HepG2 (cell line): Measurements from ENCODE around the gene MBD4. TPM values are rescaled to one million over a fixed set of nuclear protein-coding genes. Genes with fewer than 3 reads are reported as not detected.

Source experiments
- ATAC-seq: fragments of 200-7000 bp; cut with Tn5 transposase; 3 replicates; pipeline ENCODE4 v1.9.1; 2020; ENCODE audit warnings: mild to moderate bottlenecking, moderate library complexity
- BruUV-seq: library from RNA; stranded (reverse); fragments of 400-500 nt; replicated peaks from 2 replicates; lab custom pipeline; 2021; lab: Mats Ljungman, UMichigan
- CTCF ChIA-PET: fragments of 300-600 bp; formaldehyde crosslinking; extraction: SDS; loops from one replicate; lab custom pipeline; 2021; ENCODE audit warnings: low total read pairs, inconsistent platforms, low intra/inter-chr PET ratio; lab: Yijun Ruan, JAX
- POLR2A ChIA-PET: fragments of 350-600 bp; sonication (Branson Sonifier 250); formaldehyde crosslinking; loops from one replicate; lab custom pipeline; 2020; ENCODE audit warnings: antibody characterized with exemption, inconsistent platforms; lab: Yijun Ruan, JAX
- DNase-seq: peaks from one replicate; pipeline ENCODE4 v3.0.0-alpha.2; 2015; ENCODE audit warnings: low spot score
- FAIRE-seq: peaks from 3 replicates; lab custom pipeline; 2011; peaks lifted over from hg19 to GRCh38; lab: Jason Lieb, UNC
- H2AFZ ChIP-seq: one replicate; pipeline ENCODE4 v1.6.1; 2011; ENCODE audit warnings: low read length, inconsistent platforms
- H3K27ac ChIP-seq: fragments of 300-600 bp; 3 replicates; pipeline ENCODE4 v1.8.0; 2011; ENCODE audit warnings: mixed run types, mild to moderate bottlenecking, mixed read lengths, low read length, inconsistent platforms; ENCODE audit not compliant: insufficient read depth; ENCODE audit errors: extremely low read length
- H3K27me3 ChIP-seq, 2 experiments: fragments of 200-600 bp in 1 of 2; 2 replicates in 1 of 2; 3 replicates in 1 of 2; pipeline versions ENCODE4 v1.6.0 to v1.8.0; 2011; ENCODE audit warnings: low read length in 2 of 2, mild to moderate bottlenecking in 2 of 2, moderate library complexity in 2 of 2, inconsistent platforms in 1 of 2; ENCODE audit not compliant: insufficient read depth in 2 of 2, control insufficient read depth in 1 of 2
- H3K36me3 ChIP-seq, 2 experiments: fragments of 200-600 bp in 1 of 2; replicated peaks in 1 of 2; 2 replicates in 1 of 2; 3 replicates in 1 of 2; pipeline versions ENCODE4 v1.5.1 to v1.8.0; 2011; ENCODE audit warnings: low read length in 2 of 2, inconsistent platforms in 1 of 2; ENCODE audit not compliant: insufficient read depth in 2 of 2, control insufficient read depth in 1 of 2
- H3K4me1 ChIP-seq: 2 replicates; pipeline ENCODE4 v1.5.1; 2012; ENCODE audit warnings: low read length, inconsistent platforms; ENCODE audit not compliant: insufficient read depth
- H3K4me2 ChIP-seq: 2 replicates; pipeline ENCODE4 v1.6.0; 2011; ENCODE audit warnings: low read depth, low read length, inconsistent platforms
- H3K4me3 ChIP-seq, 3 experiments: fragments of 200-600 bp in 1 of 3; sonication (generic), shearing (Covaris generic) in 1 of 3; replicated peaks in 1 of 3; 2 replicates each; pipeline ENCODE4 v1.5.1; 2011 to 2016; ENCODE audit warnings: low read length in 3 of 3, inconsistent platforms in 2 of 3, low read depth in 2 of 3, mild to moderate bottlenecking in 2 of 3, control low read depth in 1 of 3, mixed read lengths in 1 of 3; ENCODE audit not compliant: insufficient read depth in 1 of 3
- H3K79me2 ChIP-seq: one replicate; pipeline ENCODE4 v1.6.1; 2011; ENCODE audit warnings: low read length, inconsistent platforms; ENCODE audit not compliant: insufficient read depth
- H3K9ac ChIP-seq: 2 replicates; pipeline ENCODE4 v1.6.0; 2011; ENCODE audit warnings: mild to moderate bottlenecking, low read depth, low read length, inconsistent platforms; ENCODE audit not compliant: insufficient read depth
- H3K9me3 ChIP-seq: 2 replicates; pipeline ENCODE4 v1.5.1; 2012; ENCODE audit warnings: mild to moderate bottlenecking, low read length
- H4K20me1 ChIP-seq: 2 replicates; pipeline ENCODE4 v1.6.0; 2011; ENCODE audit warnings: inconsistent platforms, mild to moderate bottlenecking, low read length, moderate library complexity; ENCODE audit not compliant: insufficient read depth
- CTCF ChIP-seq: sonication (generic); formaldehyde crosslinking; IDR thresholded peaks from 2 replicates; pipeline ENCODE4 v1.5.0; 2020; ENCODE audit warnings: mild to moderate bottlenecking, missing genetic modification reagents, moderate library complexity
- GABPA ChIP-seq, 2 experiments: IDR thresholded peaks; 2 replicates each; pipeline ENCODE4 v1.6.1; 2011 to 2016; ENCODE audit warnings: low read depth in 2 of 2, low read length in 1 of 2, missing biosample characterization in 1 of 2, missing genetic modification characterization in 1 of 2
- HCFC1 ChIP-seq: fragments of 150-350 bp; IDR thresholded peaks from 2 replicates; pipeline ENCODE4 v1.6.1; 2014; ENCODE audit warnings: low read depth, low read length
- SAP130 ChIP-seq: IDR thresholded peaks from 2 replicates; pipeline ENCODE4 v1.6.1; 2016; ENCODE audit warnings: low read depth
- SMC3 ChIP-seq: IDR thresholded peaks from 2 replicates; pipeline ENCODE4 v1.6.1; 2011; ENCODE audit warnings: low read length, improper control_type of control experiment
- STAG1 ChIP-seq: sonication (generic); formaldehyde crosslinking; IDR thresholded peaks from 2 replicates; pipeline ENCODE4 v1.4.0; 2020; ENCODE audit warnings: missing genetic modification reagents
- TCF7L2 ChIP-seq: IDR thresholded peaks from 2 replicates; pipeline ENCODE4 v1.6.1; 2011; ENCODE audit warnings: mild to moderate bottlenecking, low read depth, low read length, moderate library complexity
- ZNF263 ChIP-seq: sonication (generic); formaldehyde crosslinking; IDR thresholded peaks from 2 replicates; pipeline ENCODE4 v1.4.0; 2020; ENCODE audit warnings: missing genetic modification reagents
- ZNF629 ChIP-seq: sonication (generic); formaldehyde crosslinking; conservative IDR thresholded peaks from 2 replicates; pipeline ENCODE4 v1.5.0; 2020; ENCODE audit warnings: missing genetic modification reagents
- WGBS: methylation state at CpG from one replicate; pipeline ENCODE4 v1.1.6; 2017; ENCODE audit warnings: low lambda C conversion rate; 5-methylcytosine and 5-hydroxymethylcytosine counted together
- in situ Hi-C: cut with HindIII; loops from 2 replicates; pipeline ENCODE4 v1.10.0; 2017; ENCODE audit warnings: low pct_unique_long_range_greater_than_20kb; ENCODE audit not compliant: extremely low pct_ligation_motif_present
- intact Hi-C: fragments of 100-400 bp; cut with micrococcal nuclease; formaldehyde crosslinking; loops from one replicate; pipeline ENCODE4 v1.10.0; 2022; ENCODE audit not compliant: unreplicated experiment
- polyA plus RNA-seq, 8 experiments: library from polyadenylated mRNA; depleted of rRNA in 3 of 8; stranded (reverse) in 7 of 8; unstranded in 1 of 8; fragments of >200 nt; fragmentation: Illumina TruSeq in 4 of 8; extraction: Trizol in 4 of 8; gene quantifications; 2 replicates each; pipeline versions ENCODE4 v1.2.1 to v1.2.3, GENCODE V29; 2011 to 2016; ENCODE audit warnings: low read depth in 4 of 8, missing spikeins in 1 of 8, mixed read lengths in 1 of 8; ENCODE audit not compliant: insufficient read depth in 1 of 8
- total RNA-seq, 5 experiments: library from RNA; depleted of rRNA; stranded (reverse); fragments of >200 nt; fragmentation: Illumina TruSeq; extraction: Trizol; gene quantifications; 2 replicates each; pipeline ENCODE4 v1.2.3, GENCODE V29; 2016; ENCODE audit warnings: low read depth in 1 of 5

The MBD4 gene
- total and polyA plus RNA-seq, 2 of the 13 experiments (the other 11 are each of a cell fraction or from before 2014, with no cell fraction given) = 14.9 to 25.3 TPM

DNA sequence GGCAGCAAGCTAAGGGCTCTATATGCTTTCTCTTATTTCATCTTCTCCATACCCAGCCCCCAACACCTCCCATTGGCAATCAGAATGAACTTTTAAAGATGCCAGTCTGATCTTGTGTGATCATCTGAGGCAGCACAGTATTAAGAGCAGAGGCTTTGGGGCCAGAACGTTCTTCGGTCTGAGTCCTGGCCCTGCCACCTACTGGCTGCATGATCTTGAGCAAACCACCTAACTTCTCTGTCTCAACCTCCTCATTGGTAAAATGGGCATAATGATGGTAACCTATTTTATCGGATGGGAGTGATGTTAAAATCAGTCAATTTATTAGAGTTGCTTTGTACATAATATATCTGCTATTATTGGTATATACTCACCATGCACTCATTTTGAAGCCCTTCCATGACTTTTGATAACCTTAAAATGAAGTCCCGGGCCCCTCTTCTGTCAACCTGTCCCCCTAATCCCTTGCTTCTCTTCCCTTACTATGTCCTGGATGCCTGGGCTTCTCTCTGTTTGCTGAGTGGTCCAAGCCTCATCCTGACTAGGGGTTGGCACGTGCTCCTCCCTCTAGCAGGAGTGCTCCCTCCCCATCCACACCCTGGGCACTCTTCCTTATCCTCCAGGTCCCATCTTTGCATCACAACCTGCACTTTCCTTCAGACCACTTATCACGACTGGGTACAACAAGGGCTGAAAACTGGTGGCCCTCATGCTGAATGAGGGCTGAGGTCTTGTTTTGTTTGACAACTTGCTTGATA lies 17.6 kb downstream of the MBD4 start:
- Histone ChIP-seq H3K4me1 (peaks cover 73% of the 10 kb centered on the region), H3K36me3 (no peaks in the 10 kb centered on the region), H3K27me3 (no peaks in the 10 kb centered on the region; a peak in 1 of 5 replicates), H3K27ac (no peak overlapping the region), H4K20me1 (no peaks in the 10 kb centered on the region), H2AFZ (no peak overlapping the region)
- POLR2A ChIA-PET = interaction anchor here (1.7 kb wide), 1 partner anchor 10 kb away, joined by 3 read pairs; no protein-coding TSS in a partner anchor
- FAIRE-seq (peak; percentile 18), DNase-seq (no peak)
- intact Hi-C loops = loop anchor here (1.0 kb wide), 1 partner anchor 39 kb away; no protein-coding TSS in a partner anchor
- no TSS peak for BruUV-seq
- in situ Hi-C loops = no loop called here
- TF ChIP-seq ZNF629 (CRISPR knock-in tag) (peak; percentile 78), STAG1 (CRISPR knock-in tag) (peak; percentile 52), SAP130 (0 out of 2 replicates have a peak, but pooled peaks have one; percentile 15), GABPA (IDR thresholded peaks at IDR 0.05; ENCODE audit: low read depth, low read length) (no peak), GABPA (CRISPR knock-in tag; IDR thresholded peaks at IDR 0.05; ENCODE audit: low read depth) (0 out of 2 replicates have a peak, but pooled peaks have one; percentile 24), HCFC1 (no peak), CTCF (CRISPR knock-in tag) (peak; percentile 52), SMC3 (peak; percentile 45; the same call in 1 of the 2 replicates), ZNF263 (CRISPR knock-in tag) (peak; percentile 96), TCF7L2 (no peak)
- TF ChIP-seq, all 625 proteins: peak for 7
- no peak overlapping the region for H3K4me2 ChIP-seq
- ATAC-seq = peak; percentile 34; the same call in 1 of the 3 replicates
- WGBS = 26% methylated on average over 6 of the region's 6 CpGs
- no peak overlapping the region for H3K9ac ChIP-seq
- no peaks in the 10 kb centered on the region for H3K79me2 ChIP-seq
- no peaks in the 10 kb centered on the region for H3K9me3 ChIP-seq
- CTCF ChIA-PET = interaction anchor here (1.4 kb wide), 1 partner anchor 39 kb away, joined by 4 read pairs; no protein-coding TSS in a partner anchor
- H3K4me3 ChIP-seq = no peak overlapping the region
